ENCODE results near the gene MEIOSIN.
"Not testable (repeated sequence)": the region's sequence is repeated elsewhere in the genome, so short reads cannot be mapped to it uniquely, and the experiment has no call there.

Gene MEIOSIN

GRCh38 chr19:45717131-45717982, 15.9 kb upstream of the MEIOSIN start:
- Histone ChIP-seq H3K36me3 (replicated peaks in 1 of 2; ENCODE audit: control insufficient read depth in 2 of 2, insufficient read depth in 2 of 2, low read length in 2 of 2) (peaks cover 7 to 39% of the 10 kb centered on the region in 2 donors), H3K4me1 (ENCODE audit: control insufficient read depth in 2 of 2, insufficient read depth in 1 of 2, low read depth in 1 of 2, low read length in 2 of 2) (peaks cover 10 to 16% of the 10 kb centered on the region in 2 donors), H4K91ac (ENCODE audit: low read depth, low read length, poor library complexity) (no peak overlapping the region), H4K8ac (ENCODE audit: low read depth, low read length) (no peak overlapping the region), H3K4me2 (ENCODE audit: insufficient read depth, low read length, poor library complexity, severe bottlenecking) (peak overlapping the region; percentile 83), H3K9ac (ENCODE audit: low read depth, low read length, poor library complexity) (no peak overlapping the region), H2BK5ac (ENCODE audit: low read length) (peak overlapping the region; percentile 31), H3K18ac (ENCODE audit: low read length) (peak overlapping the region; percentile 94), H3K14ac (ENCODE audit: low read length) (no peak overlapping the region), H3K27ac (replicated peaks; ENCODE audit: low read length) (peak overlapping the region; percentile 90), H2AK5ac (ENCODE audit: low read depth, low read length) (peak overlapping the region; percentile 64), H3K23ac (ENCODE audit: low read depth, low read length, poor library complexity) (peak overlapping the region; percentile 90), H3K4me3 (ENCODE audit: low read length in 2 of 2) (peak overlapping the region; percentile 68 to 85), H2AFZ (ENCODE audit: low read length) (peak overlapping the region; percentile 68), H2BK12ac (ENCODE audit: low read length) (peak overlapping the region; percentile 44), H2BK15ac (ENCODE audit: low read length) (peak overlapping the region; percentile 87), H3K27me3 (ENCODE audit: control insufficient read depth in 3 of 3, insufficient read depth in 3 of 3, low read depth in 1 of 3, low read length in 3 of 3) (no peaks in the 10 kb centered on the region), H2BK120ac (ENCODE audit: low read depth, low read length) (peak overlapping the region; percentile 25), H3K4ac (ENCODE audit: low read length) (no peak overlapping the region), H3K9me3 (replicated peaks in 1 of 2; ENCODE audit: control insufficient read depth in 2 of 2, insufficient read depth in 1 of 2, low read depth in 1 of 2, low read length in 2 of 2) (peaks cover 0 to 2% of the 10 kb centered on the region in 2 donors), H3K79me1 (ENCODE audit: low read depth, low read length) (peaks cover 18% of the 10 kb centered on the region)
- no CpG with 5 or more reads among the region's 51 CpGs for WGBS, 2 donors (ENCODE audit: extremely low coverage in 2 of 2, insufficient read length in 2 of 2, insufficient replicate concordance in 1 of 2)
- DNase-seq (ENCODE audit: low spot score), result peak; percentile 99

GRCh38 chr19:45717983-45718650, 15.1 kb upstream of the MEIOSIN start:
- H3K23ac ChIP-seq (ENCODE audit: low read depth, low read length, poor library complexity), result no peak overlapping the region
- H2BK15ac ChIP-seq (ENCODE audit: low read length), result peak overlapping the region; percentile 2
- H3K4me2 ChIP-seq (ENCODE audit: insufficient read depth, low read length, poor library complexity, severe bottlenecking), result peak overlapping the region; percentile 72
- peak overlapping the region; percentile 90 for H3K27ac ChIP-seq (replicated peaks; ENCODE audit: low read length)
- no peak overlapping the region for H3K9ac ChIP-seq (ENCODE audit: low read depth, low read length, poor library complexity)
- H2AK5ac ChIP-seq (ENCODE audit: low read depth, low read length), result peak overlapping the region; percentile 64
- no peak overlapping the region for H4K8ac ChIP-seq (ENCODE audit: low read depth, low read length)
- H3K36me3 ChIP-seq (replicated peaks in 1 of 2; ENCODE audit: control insufficient read depth in 2 of 2, insufficient read depth in 2 of 2, low read length in 2 of 2), result peaks cover 5 to 38% of the 10 kb centered on the region in 2 donors
- H3K79me1 ChIP-seq (ENCODE audit: low read depth, low read length), result peaks cover 15% of the 10 kb centered on the region
- H3K4me1 ChIP-seq (ENCODE audit: control insufficient read depth in 2 of 2, insufficient read depth in 1 of 2, low read depth in 1 of 2, low read length in 2 of 2), result peaks cover 10 to 16% of the 10 kb centered on the region in 2 donors
- peak overlapping the region; percentile 76 for H3K18ac ChIP-seq (ENCODE audit: low read length)
- H2AFZ ChIP-seq (ENCODE audit: low read length), result peak overlapping the region; percentile 68
- peak overlapping the region; percentile 68 to 72 for H3K4me3 ChIP-seq (ENCODE audit: low read length in 2 of 2)
- peaks cover 0 to 2% of the 10 kb centered on the region in 2 donors for H3K9me3 ChIP-seq (replicated peaks in 1 of 2; ENCODE audit: control insufficient read depth in 2 of 2, insufficient read depth in 1 of 2, low read depth in 1 of 2, low read length in 2 of 2)
- no peak overlapping the region for H4K91ac ChIP-seq (ENCODE audit: low read depth, low read length, poor library complexity)
- H3K27me3 ChIP-seq (ENCODE audit: control insufficient read depth in 3 of 3, insufficient read depth in 3 of 3, low read depth in 1 of 3, low read length in 3 of 3), result no peaks in the 10 kb centered on the region
- H2BK12ac ChIP-seq (ENCODE audit: low read length), result peak overlapping the region; percentile 44
- WGBS, 2 donors (ENCODE audit: extremely low coverage in 2 of 2, insufficient read length in 2 of 2, insufficient replicate concordance in 1 of 2), result no CpG with 5 or more reads among the region's 12 CpGs
- no peak overlapping the region for H3K4ac ChIP-seq (ENCODE audit: low read length)
- H3K14ac ChIP-seq (ENCODE audit: low read length), result no peak overlapping the region
- peak overlapping the region; percentile 25 for H2BK120ac ChIP-seq (ENCODE audit: low read depth, low read length)
- no peak for DNase-seq (ENCODE audit: low spot score)
- H2BK5ac ChIP-seq (ENCODE audit: low read length), result peak overlapping the region; percentile 7

- no CpG with 5 or more reads among the region's 11 CpGs for WGBS, 2 donors (ENCODE audit: extremely low coverage in 2 of 2, insufficient read length in 2 of 2, insufficient replicate concordance in 1 of 2)
- H4K91ac ChIP-seq (ENCODE audit: low read depth, low read length, poor library complexity); H2BK15ac ChIP-seq (ENCODE audit: low read length); H3K4me2 ChIP-seq (ENCODE audit: insufficient read depth, low read length, poor library complexity, severe bottlenecking); H3K27me3 ChIP-seq (ENCODE audit: control insufficient read depth in 3 of 3, insufficient read depth in 3 of 3, low read depth in 1 of 3, low read length in 3 of 3); H4K8ac ChIP-seq (ENCODE audit: low read depth, low read length); H3K18ac ChIP-seq (ENCODE audit: low read length); H2BK12ac ChIP-seq (ENCODE audit: low read length); H3K9ac ChIP-seq (ENCODE audit: low read depth, low read length, poor library complexity); H2BK120ac ChIP-seq (ENCODE audit: low read depth, low read length); H3K9me3 ChIP-seq (replicated peaks in 1 of 2; ENCODE audit: control insufficient read depth in 2 of 2, insufficient read depth in 1 of 2, low read depth in 1 of 2, low read length in 2 of 2); H3K27ac ChIP-seq (replicated peaks; ENCODE audit: low read length); H3K23ac ChIP-seq (ENCODE audit: low read depth, low read length, poor library complexity); H3K4ac ChIP-seq (ENCODE audit: low read length); H2AFZ ChIP-seq (ENCODE audit: low read length); DNase-seq (ENCODE audit: low spot score); H3K14ac ChIP-seq (ENCODE audit: low read length); H3K4me3 ChIP-seq (ENCODE audit: low read length in 2 of 2); H2AK5ac ChIP-seq (ENCODE audit: low read depth, low read length); H2BK5ac ChIP-seq (ENCODE audit: low read length): not testable (repeated sequence)
- H3K4me1 ChIP-seq (ENCODE audit: control insufficient read depth in 2 of 2, insufficient read depth in 1 of 2, low read depth in 1 of 2, low read length in 2 of 2), result peaks cover 10 to 15% of the 10 kb centered on the region in 2 donors
- peaks cover 3 to 41% of the 10 kb centered on the region in 2 donors for H3K36me3 ChIP-seq (replicated peaks in 1 of 2; ENCODE audit: control insufficient read depth in 2 of 2, insufficient read depth in 2 of 2, low read length in 2 of 2)
- peaks cover 12% of the 10 kb centered on the region for H3K79me1 ChIP-seq (ENCODE audit: low read depth, low read length)
Observed at GRCh38 chr19:45720065-45720464, 13.2 kb upstream of the MEIOSIN start.

GRCh38 chr19:45728683-45729082, 4.6 kb upstream of the MEIOSIN start:
- not testable (repeated sequence) for H2BK120ac ChIP-seq (ENCODE audit: low read depth, low read length); H3K14ac ChIP-seq (ENCODE audit: low read length)

More at GRCh38 chr19:45728683-45729082, 4.6 kb upstream of the MEIOSIN start:
- not testable (repeated sequence) for H3K9ac ChIP-seq (ENCODE audit: low read depth, low read length, poor library complexity); H2BK5ac ChIP-seq (ENCODE audit: low read length); H2BK12ac ChIP-seq (ENCODE audit: low read length); H3K4me2 ChIP-seq (ENCODE audit: insufficient read depth, low read length, poor library complexity, severe bottlenecking); H3K18ac ChIP-seq (ENCODE audit: low read length); H3K23ac ChIP-seq (ENCODE audit: low read depth, low read length, poor library complexity); H4K91ac ChIP-seq (ENCODE audit: low read depth, low read length, poor library complexity); H3K79me1 ChIP-seq (ENCODE audit: low read depth, low read length); H3K27ac ChIP-seq (replicated peaks; ENCODE audit: low read length); H3K9me3 ChIP-seq (replicated peaks in 1 of 2; ENCODE audit: control insufficient read depth in 2 of 2, insufficient read depth in 1 of 2, low read depth in 1 of 2, low read length in 2 of 2); H3K27me3 ChIP-seq (ENCODE audit: control insufficient read depth in 3 of 3, insufficient read depth in 3 of 3, low read depth in 1 of 3, low read length in 3 of 3); H3K4me1 ChIP-seq (ENCODE audit: control insufficient read depth in 2 of 2, insufficient read depth in 1 of 2, low read depth in 1 of 2, low read length in 2 of 2); H2BK15ac ChIP-seq (ENCODE audit: low read length); DNase-seq (ENCODE audit: low spot score); H4K8ac ChIP-seq (ENCODE audit: low read depth, low read length); H2AFZ ChIP-seq (ENCODE audit: low read length); H3K4ac ChIP-seq (ENCODE audit: low read length); H2AK5ac ChIP-seq (ENCODE audit: low read depth, low read length); H3K4me3 ChIP-seq (ENCODE audit: low read length in 2 of 2)
- peaks cover 0 to 14% of the 10 kb centered on the region in 2 donors for H3K36me3 ChIP-seq (replicated peaks in 1 of 2; ENCODE audit: control insufficient read depth in 2 of 2, insufficient read depth in 2 of 2, low read length in 2 of 2)
- WGBS, 2 donors (ENCODE audit: extremely low coverage in 2 of 2, insufficient read length in 2 of 2, insufficient replicate concordance in 1 of 2), result no CpG with 5 or more reads among the region's 18 CpGs
